ENCODE measurements around the gene ANKRD31.

GRCh38 chr5:75275147-75275546 lies 38.5 kb upstream of the ANKRD31 start:
- TF ChIP-seq POLR2A (IDR thresholded peaks at IDR 0.05) (no peak), CTCF (IDR thresholded peaks at IDR 0.05) (no peak)
